Liver (tissue), 9 donors: ENCODE results near the gene GPR61. TPM values are rescaled to one million over a fixed set of nuclear protein-coding genes. Genes with fewer than 3 reads are reported as not detected.

Source experiments
- DNase-seq: peaks from one replicate; pipeline ENCODE4 v3.0.0-alpha.2; 2017; ENCODE audit warnings: low spot score
- H3K27ac ChIP-seq, 2 donors: one replicate each; pipeline ENCODE4 v1.7.0; 2013; ENCODE audit warnings: inconsistent platforms in 2 of 2, low read length in 2 of 2, control low read depth in 1 of 2, low read depth in 1 of 2, mild to moderate bottlenecking in 1 of 2
- H3K27me3 ChIP-seq, 4 donors: one replicate each; pipeline versions ENCODE4 v1.6.1 to v1.7.0; 2013; ENCODE audit warnings: low read length in 3 of 4, inconsistent platforms in 1 of 4, mild to moderate bottlenecking in 1 of 4, moderate library complexity in 1 of 4; ENCODE audit not compliant: control insufficient read depth in 4 of 4, insufficient read depth in 4 of 4
- H3K36me3 ChIP-seq, 4 donors: one replicate each; pipeline versions ENCODE4 v1.6.1 to v1.7.0; 2013; ENCODE audit warnings: low read length in 3 of 4, mild to moderate bottlenecking in 3 of 4, low read depth in 1 of 4, moderate library complexity in 1 of 4; ENCODE audit not compliant: control insufficient read depth in 4 of 4, insufficient read depth in 3 of 4
- H3K4me1 ChIP-seq, 4 donors: one replicate each; pipeline versions ENCODE4 v1.6.1 to v1.7.0; 2013; ENCODE audit warnings: low read length in 3 of 4, mild to moderate bottlenecking in 3 of 4, moderate library complexity in 1 of 4; ENCODE audit not compliant: control insufficient read depth in 4 of 4, insufficient read depth in 4 of 4
- H3K4me3 ChIP-seq, 3 donors: one replicate each; pipeline versions ENCODE4 v1.6.1 to v1.7.0; 2013; ENCODE audit warnings: low read length in 3 of 3, control low read depth in 1 of 3, low read depth in 1 of 3, mild to moderate bottlenecking in 1 of 3
- H3K9ac ChIP-seq, 2 donors: one replicate each; pipeline ENCODE4 v1.7.0; 2013; ENCODE audit warnings: low read length in 2 of 2, mild to moderate bottlenecking in 2 of 2, moderate library complexity in 2 of 2, control low read depth in 1 of 2, low read depth in 1 of 2
- H3K9me3 ChIP-seq, 4 donors: one replicate each; pipeline versions ENCODE4 v1.6.1 to v1.7.0; 2013; ENCODE audit warnings: low read length in 3 of 4; ENCODE audit not compliant: control insufficient read depth in 4 of 4
- CTCF ChIP-seq: fragments of 150-350 bp; IDR thresholded peaks from 2 replicates; pipeline ENCODE4 v1.5.1; 2017; ENCODE audit warnings: improper control_type of control experiment, low read depth, low read length; ENCODE audit not compliant: missing input control
- FOXA1 ChIP-seq: IDR thresholded peaks from 2 replicates; pipeline ENCODE4 v1.6.1; 2016; ENCODE audit warnings: antibody characterized with exemption
- FOXA2 ChIP-seq: IDR thresholded peaks from 2 replicates; pipeline ENCODE4 v1.6.1; 2016; ENCODE audit warnings: antibody characterized with exemption
- GABPA ChIP-seq, 2 donors: IDR thresholded peaks in 1 of 2; conservative IDR thresholded peaks in 1 of 2; 2 replicates each; pipeline ENCODE4 v1.6.1; 2016; ENCODE audit warnings: antibody characterized with exemption in 2 of 2, mild to moderate bottlenecking in 1 of 2, moderate library complexity in 1 of 2
- MAX ChIP-seq: IDR thresholded peaks from 2 replicates; pipeline ENCODE4 v1.6.1; 2016; ENCODE audit warnings: antibody characterized with exemption
- RAD21 ChIP-seq, 2 donors: IDR thresholded peaks; 2 replicates each; pipeline ENCODE4 v1.6.1; 2016; ENCODE audit warnings: antibody characterized with exemption in 2 of 2, mild to moderate bottlenecking in 2 of 2
- REST ChIP-seq: IDR thresholded peaks from 2 replicates; pipeline ENCODE4 v1.6.1; 2016; ENCODE audit warnings: antibody characterized with exemption, mild to moderate bottlenecking
- RXRA ChIP-seq, 2 donors: IDR thresholded peaks; 2 replicates each; pipeline ENCODE4 v1.6.1; 2017 to 2018; ENCODE audit warnings: antibody characterized with exemption in 2 of 2, mild to moderate bottlenecking in 1 of 2
- SP1 ChIP-seq: IDR thresholded peaks from 2 replicates; pipeline ENCODE4 v1.6.1; 2018; ENCODE audit warnings: antibody characterized with exemption, mild to moderate bottlenecking
- TAF1 ChIP-seq: conservative IDR thresholded peaks from 2 replicates; pipeline ENCODE4 v1.6.1; 2016; ENCODE audit warnings: antibody characterized with exemption, mild to moderate bottlenecking
- YY1 ChIP-seq: IDR thresholded peaks from 2 replicates; pipeline ENCODE4 v1.6.1; 2016; ENCODE audit warnings: antibody characterized with exemption, mild to moderate bottlenecking
- ZBTB33 ChIP-seq: IDR thresholded peaks from 2 replicates; pipeline ENCODE4 v1.6.1; 2016; ENCODE audit warnings: antibody characterized with exemption
- whole genome bisulfite sequencing: extraction: QIAGEN DNeasy Blood & Tissue Kit; methylation state at CpG from one replicate; pipeline ENCODE4 v1.1.7; 2013; 5-methylcytosine and 5-hydroxymethylcytosine counted together
- polyA plus RNA-seq, 2 donors: library from polyadenylated mRNA; stranded (reverse) in 1 of 2; unstranded in 1 of 2; fragments of 200-250 nt in 1 of 2; fragments of >200 nt in 1 of 2; fragmentation: Nextera tagmentation in 1 of 2; extraction: Ambion mirVana in 1 of 2; gene quantifications; one replicate each; pipeline versions ENCODE4 v1.2.1 to v1.2.3, GENCODE V29; 2013 to 2015
- total RNA-seq, 2 donors: library from RNA; depleted of rRNA; stranded (reverse); fragments of >200 nt; gene quantifications; one replicate each; pipeline ENCODE4 v1.2.3, GENCODE V29; 2014
- donor health status: healthy.
- donor health status: healthy.
- donor health status: healthy.
- donor health status: healthy.
- donor health status: healthy.

The GPR61 gene
- total and polyA plus RNA-seq, 4 donors, result 0.32 TPM; not detected in 3

GRCh38 chr1:109499661-109500536 is 39.8 kb upstream of the GPR61 start:
- no peak overlapping the region for H3K27ac ChIP-seq
- TF ChIP-seq ZBTB33 (no peak), CTCF (peak; percentile 28), RAD21 (IDR thresholded peaks at IDR 0.05) (peak; percentile 27 to 67)
- no peaks in the 10 kb centered on the region for H3K27me3 ChIP-seq
- H3K9ac ChIP-seq, result no peak overlapping the region
- peak; percentile 47 for DNase-seq
- WGBS, result 82% methylated on average over 4 of the region's 4 CpGs
- peaks cover 0 to 2% (median 2%) of the 10 kb centered on the region in 4 donors for H3K4me1 ChIP-seq
- H3K36me3 ChIP-seq, result peaks cover 0 to 15% (median 9%) of the 10 kb centered on the region in 4 donors
- H3K9me3 ChIP-seq, result no peaks in the 10 kb centered on the region
- no peak overlapping the region for H3K4me3 ChIP-seq

GRCh38 chr1:109500941-109501381 is 38.7 kb upstream of the GPR61 start:
- 72% methylated on average over 5 of the region's 5 CpGs for WGBS
- Histone ChIP-seq H3K27ac (no peak overlapping the region), H3K9ac (no peak overlapping the region), H3K4me1 (no peaks in the 10 kb centered on the region), H3K9me3 (no peaks in the 10 kb centered on the region), H3K27me3 (no peaks in the 10 kb centered on the region), H3K36me3 (peaks cover 0 to 15% (median 8%) of the 10 kb centered on the region in 4 donors), H3K4me3 (no peak overlapping the region)
- DNase-seq, result no peak
- TF ChIP-seq RXRA (IDR thresholded peaks at IDR 0.05) (peak in 1 of 2 donors; percentile 7), SP1 (no peak)

- H3K36me3 ChIP-seq, result peaks cover 0 to 8% (median 5%) of the 10 kb centered on the region in 4 donors
- TF ChIP-seq YY1, result no peak
- TF ChIP-seq FOXA2, result no peak
- TF ChIP-seq ZBTB33, result no peak
- TF ChIP-seq GABPA (IDR thresholded peaks at IDR 0.05 in 1 of 2, conservative IDR thresholded peaks at IDR 0.05 in 1 of 2), result no peak
- TF ChIP-seq TAF1, result no peak
- TF ChIP-seq MAX, result no peak
- TF ChIP-seq FOXA1, result no peak
- TF ChIP-seq RXRA (IDR thresholded peaks at IDR 0.05), result no peak
- TF ChIP-seq REST, result no peak
Measured at GRCh38 chr1:109501644-109502363, 37.9 kb upstream of the GPR61 start.

More at GRCh38 chr1:109501644-109502363, 37.9 kb upstream of the GPR61 start:
- Histone ChIP-seq H3K27me3 (no peaks in the 10 kb centered on the region), H3K9ac (no peak overlapping the region), H3K4me1 (no peaks in the 10 kb centered on the region), H3K4me3 (no peak overlapping the region), H3K9me3 (no peaks in the 10 kb centered on the region), H3K27ac (no peak overlapping the region)
- no peak for DNase-seq
- WGBS, result 87% methylated on average over 5 of the region's 5 CpGs
